Measurements from ENCODE around the gene SRPK2.
A peak's percentile ranks its signal among the peaks of the same experiment; 100 is the strongest.
"Not testable (repeated sequence)": the region's sequence is repeated elsewhere in the genome, so short reads cannot be mapped to it uniquely, and the experiment has no call there.

Gene SRPK2

DNA sequence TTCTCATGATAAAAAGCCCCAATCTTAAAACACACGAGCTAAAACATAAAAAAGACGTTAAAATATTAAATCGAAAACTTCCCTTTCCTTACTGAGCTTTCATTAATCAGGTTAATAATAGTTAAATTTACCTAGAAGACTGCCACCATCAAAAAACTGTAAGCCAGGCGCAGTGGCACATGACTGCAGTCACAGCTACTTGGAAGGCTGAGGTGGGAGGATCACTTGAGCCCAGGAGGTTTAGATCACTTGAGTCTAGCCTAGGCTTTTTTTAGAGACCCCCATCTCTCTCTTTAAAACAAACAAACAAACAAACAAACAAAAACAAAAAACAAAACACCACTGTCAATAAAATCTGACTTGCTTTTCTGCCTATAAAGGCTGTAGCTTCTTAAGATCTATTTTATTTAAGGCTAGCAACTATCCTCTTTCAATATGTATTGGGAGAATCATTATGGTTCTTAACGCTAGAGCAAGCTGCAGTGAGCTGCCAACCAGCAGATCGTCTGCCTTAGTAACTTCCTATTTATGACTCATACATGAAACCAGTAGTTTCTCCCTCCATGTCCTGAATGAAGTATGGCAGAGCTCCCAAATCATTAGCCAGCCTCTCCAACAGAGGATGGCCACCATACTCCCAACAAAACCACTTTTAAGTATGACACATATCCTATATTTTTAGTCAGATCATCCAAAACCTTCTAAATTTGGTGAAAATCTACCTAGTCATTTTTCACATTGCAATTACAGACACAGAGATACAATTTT, 163.7 kb downstream of the SRPK2 start:
- DNase-seq (ENCODE audit: low spot score), result peak; percentile 58

DNA sequence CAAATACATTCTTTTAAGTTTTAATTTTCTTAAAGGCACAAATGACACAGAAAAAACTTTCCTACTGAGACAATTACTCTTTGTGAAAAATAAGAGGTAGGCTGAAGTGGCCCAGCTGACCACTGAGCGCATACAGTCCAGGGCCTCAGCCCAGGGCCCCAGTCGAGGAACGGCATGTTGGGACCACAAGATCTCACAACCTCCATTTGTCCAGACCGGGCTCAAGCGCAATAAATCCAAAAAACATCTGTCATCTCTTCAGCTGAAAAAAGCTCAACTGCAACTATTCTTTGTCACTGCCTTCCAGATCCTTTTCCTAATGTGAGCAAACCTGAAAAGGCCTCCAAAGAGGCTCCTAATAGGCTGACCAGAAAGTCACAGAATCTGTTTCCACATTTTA, 165.8 kb downstream of the SRPK2 start:
- no peak for DNase-seq (ENCODE audit: low spot score)

DNA sequence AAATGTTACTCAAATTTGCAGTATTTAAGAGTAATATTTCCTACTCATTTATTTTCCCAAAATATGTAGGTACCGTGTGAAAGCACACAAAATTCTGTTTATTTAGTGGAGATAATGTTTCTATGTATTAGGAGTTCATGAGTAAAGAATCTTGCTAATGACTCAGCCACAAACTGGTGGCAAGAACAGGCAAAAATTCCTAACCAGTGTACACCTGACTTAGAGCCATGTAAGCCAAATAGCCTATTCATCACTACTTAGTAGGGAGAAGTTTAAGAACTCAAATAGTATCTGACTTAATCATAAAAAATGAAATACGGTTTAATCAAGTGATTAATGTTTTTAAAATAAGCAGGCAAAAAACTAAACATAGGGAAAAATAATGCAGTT, 169.0 kb downstream of the SRPK2 start:
- no peak for DNase-seq (ENCODE audit: low spot score)

DNA sequence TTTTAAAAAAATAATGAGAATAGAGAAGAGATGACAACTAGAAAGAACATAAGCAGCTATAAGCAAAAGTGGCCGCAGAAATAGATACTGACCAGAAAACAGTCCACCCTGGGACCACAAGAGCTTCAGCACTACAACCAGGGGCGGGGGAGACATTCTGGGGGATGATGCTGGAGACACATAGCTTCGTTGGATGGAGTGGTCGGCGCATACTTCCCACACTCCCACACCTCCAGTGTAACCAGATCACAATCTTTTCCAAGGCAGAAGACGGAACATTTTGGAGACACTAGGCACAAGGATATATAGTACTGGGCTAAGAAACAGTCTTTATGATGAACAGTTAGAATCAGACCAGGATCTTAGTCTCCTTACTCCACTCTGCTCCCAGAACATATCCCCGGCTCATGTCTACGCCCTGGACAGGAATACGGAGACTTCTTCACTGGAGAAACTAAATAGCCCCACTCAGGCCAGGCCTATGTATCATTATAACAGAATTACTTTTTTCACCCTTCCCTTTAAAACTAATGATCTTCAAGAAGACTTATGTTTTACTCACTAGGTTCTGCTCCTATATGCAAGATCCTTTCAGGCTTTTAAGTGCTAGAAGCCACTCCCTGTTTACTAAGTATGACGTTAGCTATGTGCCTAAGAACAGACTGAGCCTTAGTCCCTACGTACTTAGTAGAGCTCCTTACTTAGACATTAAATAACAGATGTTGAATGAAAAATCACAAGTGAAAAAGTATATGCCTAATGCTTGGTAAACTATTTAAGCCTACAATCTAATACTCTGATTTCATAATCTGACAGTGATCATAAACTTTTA, 169.6 kb downstream of the SRPK2 start:
- no peak for DNase-seq (ENCODE audit: low spot score)

DNA sequence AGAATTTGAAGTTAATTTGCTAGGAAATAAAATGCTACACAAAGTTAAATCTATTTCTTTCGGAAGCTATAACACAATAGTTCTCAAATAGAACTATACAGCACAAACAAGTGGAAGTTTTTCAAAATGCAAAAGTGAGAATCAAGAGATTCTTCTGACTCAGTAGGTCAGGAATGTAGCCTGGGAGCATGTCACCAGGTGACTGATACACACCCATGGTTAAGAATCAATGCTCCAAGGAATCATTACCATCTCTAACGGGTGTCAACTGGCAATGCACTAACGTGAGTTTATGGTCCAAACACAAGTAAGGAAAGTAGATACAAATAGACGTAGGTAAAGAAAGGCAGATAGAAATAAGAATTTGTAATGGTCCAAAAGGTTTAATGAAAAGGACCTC, 170.5 kb downstream of the SRPK2 start:
- DNase-seq (ENCODE audit: low spot score), result no peak

DNA sequence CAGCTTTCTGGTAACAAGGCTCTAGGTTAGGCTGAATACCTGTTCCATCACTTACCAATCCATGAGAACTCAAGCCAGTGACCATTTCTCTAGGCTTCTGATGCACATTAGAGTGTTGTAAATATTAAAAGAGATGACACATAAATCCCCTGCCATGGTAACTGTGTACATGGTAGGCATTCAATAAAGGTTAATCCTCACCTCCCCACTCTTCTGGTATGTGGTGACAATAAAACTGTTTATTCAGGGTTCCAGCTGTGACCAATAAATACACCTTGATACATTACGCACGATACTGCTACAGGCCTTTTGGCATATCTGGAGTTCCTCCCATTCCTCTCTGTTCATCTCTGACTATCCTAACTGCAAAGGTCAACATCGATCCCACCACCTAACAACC, 171.9 kb downstream of the SRPK2 start:
- no peak for DNase-seq (ENCODE audit: low spot score)

DNA sequence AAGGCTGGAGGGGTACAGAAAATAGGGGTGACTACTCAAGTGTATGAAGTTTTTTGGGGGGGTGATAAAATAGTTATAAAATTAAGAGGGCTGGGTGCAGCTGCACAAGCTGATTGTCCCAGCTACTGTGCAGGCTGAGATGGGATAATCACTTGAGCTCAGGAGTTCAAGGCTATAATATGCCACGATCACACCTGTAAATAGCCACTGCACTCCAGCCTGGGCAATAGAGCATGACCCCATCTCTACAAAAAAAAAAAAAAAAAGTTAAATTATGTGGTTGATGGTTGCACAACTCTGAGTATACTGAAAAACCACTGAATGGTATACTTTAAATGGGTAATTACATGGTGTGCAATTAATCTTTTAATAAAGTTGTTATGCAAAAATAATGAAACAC, 172.9 kb downstream of the SRPK2 start:
- DNase-seq (ENCODE audit: low spot score), result no peak

DNA sequence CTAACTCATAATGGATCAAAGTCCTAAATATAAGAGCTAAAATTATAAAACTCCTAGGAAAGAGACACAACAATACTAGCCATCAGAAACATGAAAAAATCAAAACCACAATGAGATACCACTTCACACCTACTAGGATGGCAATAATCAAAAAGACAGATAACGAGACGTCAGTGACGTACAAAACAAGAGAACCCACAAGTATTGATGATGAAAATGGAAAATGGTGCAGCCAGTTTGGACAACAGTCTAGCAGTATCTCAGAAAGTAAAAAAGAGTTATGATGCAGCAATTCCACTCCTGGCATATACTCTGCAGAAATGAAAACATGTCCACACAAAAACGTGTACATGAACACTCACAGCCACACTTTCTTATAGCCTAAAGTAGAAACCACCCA, 173.5 kb downstream of the SRPK2 start:
- no peak for DNase-seq (ENCODE audit: low spot score)

DNA sequence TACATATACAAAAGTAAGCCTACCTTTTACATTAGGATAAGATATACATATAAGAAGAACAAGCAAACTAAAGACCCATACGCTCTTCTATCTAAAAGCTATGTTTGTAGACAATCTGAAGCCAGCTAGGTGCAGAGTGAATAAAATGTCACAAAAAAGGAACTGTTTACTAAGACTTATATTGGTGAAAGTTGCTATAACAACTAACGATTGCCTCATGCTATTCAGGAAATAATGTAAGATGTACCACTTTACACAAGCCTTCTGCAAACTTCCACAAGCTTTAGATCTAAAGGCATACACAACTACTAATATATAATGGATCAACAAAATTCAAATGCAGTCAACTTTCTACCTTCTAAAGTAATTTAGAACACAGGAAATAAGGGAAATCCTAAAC, 175.1 kb downstream of the SRPK2 start:
- no peak for DNase-seq (ENCODE audit: low spot score)

DNA sequence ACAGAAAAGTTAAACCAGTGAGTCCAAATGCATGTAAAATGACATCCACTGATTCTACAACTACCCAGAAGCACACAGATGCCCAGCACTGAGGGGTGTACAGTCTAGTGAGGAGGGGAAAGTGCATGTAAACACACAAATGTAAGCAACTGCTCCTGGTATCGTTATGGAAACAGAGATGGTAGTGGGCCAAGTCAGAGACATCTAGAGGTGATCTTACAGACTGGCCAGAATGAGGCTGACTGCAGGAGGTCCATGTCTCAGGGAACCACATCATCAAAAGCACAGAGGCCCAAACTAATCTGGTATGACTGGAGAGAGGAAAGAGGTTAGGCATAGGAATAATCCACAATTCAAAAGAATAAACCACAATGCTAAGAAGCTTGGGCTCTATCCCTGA, 176.5 kb downstream of the SRPK2 start:
- DNase-seq (ENCODE audit: low spot score), result no peak

DNA sequence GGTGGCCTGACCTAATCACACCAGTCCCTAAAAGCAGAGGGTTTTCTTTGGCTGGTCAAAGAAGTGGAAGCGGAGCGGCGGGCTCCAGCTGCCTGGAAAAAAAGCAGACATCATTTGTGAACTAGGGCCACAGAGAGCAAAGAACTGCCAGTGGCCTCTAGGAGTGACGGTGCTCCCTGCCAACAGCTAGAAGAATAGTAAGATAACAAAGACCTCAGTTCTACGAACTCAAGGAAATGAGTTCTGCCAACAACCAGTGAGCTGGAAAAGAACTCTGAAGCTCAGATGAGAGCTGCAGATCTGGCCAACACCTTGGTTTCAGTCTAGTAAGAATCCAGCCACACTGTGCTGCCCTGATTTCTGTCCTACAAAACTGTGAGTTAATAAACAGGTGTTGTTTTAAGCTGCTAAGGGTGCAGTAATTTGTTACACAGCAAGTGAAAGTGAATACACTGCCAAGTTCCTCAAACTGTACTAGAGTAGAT, 178.0 kb downstream of the SRPK2 start:
- peak; percentile 67 for DNase-seq (ENCODE audit: low spot score)

DNA sequence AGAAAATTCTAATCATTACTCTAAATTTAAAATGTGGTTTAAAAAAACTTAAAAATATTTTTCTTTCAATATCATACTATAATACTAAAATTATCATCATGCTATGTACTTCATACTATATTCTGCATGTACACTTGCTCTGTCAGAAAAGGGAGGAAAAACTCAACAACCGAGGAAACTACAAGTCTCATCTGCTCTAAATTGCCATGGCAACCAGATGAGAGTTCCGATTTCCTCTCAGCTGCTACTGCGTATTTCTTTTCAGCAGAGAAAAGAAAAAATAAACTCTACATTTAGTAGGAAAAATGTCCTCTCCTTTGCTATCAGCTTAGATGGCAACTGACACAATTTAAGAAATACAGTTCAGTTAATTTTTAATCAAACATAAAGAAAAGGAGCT, 178.9 kb downstream of the SRPK2 start:
- no peak for DNase-seq (ENCODE audit: low spot score)

DNA sequence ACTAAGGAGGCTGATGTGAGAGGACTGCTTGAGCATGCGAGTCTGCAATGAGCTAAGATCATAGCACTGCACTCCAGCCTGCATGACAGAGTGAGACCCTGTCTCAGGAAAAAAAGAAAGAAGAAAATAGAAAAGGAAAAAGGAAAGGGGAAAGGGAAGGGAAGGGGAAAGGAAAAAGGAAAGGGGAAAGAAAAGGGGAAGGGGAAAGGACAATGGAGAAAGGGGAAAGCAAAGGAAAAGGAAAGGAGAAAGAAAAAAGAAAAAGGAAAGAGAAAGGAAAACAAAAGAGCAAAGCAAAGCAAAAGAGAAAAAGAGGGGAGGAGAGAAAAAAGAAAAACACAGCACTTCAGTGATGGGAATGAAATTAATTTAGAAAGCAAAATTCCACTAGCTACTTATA, 179.3 kb downstream of the SRPK2 start:
- no peak for DNase-seq (ENCODE audit: low spot score)

DNA sequence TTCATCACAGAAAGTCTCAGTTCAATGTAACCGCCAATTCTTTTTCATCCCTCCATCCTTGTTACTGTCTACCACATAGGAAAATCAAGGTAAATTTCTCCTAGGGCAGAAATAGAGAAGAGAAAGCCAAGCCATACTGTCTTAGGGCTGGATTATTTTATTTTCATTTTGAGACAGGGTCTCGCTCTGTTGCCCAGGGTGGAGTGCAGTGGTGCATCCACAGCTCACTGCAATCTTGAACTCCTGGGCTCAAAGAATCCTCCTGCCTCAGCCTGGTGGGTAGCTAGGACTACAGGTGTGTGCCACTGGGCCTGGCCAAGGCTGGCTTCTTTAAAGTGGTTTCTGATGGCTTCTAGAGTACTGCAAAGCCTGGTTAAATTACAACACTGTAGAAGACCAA, 181.7 kb downstream of the SRPK2 start:
- no peak for DNase-seq (ENCODE audit: low spot score)

DNA sequence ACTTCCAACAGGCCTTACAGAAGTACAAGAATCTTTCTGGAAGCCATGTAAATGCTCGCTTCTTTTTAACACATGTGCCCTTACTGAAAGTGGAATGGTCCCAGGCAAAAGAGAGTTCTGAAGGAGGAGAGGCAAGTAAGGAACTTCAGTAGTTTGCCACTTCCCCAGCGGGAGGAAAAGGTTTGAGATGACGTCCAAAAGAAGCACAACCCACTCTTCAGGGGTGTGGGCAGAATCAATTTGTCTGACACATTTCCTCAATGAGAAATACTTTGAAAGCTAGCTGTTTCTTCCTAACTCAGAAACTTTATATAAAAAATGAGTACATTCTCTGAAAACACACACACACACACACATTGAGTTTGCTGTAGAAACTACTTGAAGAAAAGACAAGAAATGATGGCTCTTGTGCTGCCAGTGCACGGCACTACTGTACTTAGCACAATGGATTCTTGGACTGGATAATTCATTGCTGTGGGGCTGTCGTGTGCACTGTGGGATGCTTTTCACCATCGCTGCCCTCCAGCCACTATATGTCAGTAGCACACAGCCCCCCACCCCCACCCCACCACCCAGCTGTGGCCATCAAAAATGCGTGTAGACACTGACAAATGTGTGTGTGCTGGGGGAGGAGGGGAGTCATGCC, 183.0 kb downstream of the SRPK2 start:
- DNase-seq (ENCODE audit: low spot score), result no peak

DNA sequence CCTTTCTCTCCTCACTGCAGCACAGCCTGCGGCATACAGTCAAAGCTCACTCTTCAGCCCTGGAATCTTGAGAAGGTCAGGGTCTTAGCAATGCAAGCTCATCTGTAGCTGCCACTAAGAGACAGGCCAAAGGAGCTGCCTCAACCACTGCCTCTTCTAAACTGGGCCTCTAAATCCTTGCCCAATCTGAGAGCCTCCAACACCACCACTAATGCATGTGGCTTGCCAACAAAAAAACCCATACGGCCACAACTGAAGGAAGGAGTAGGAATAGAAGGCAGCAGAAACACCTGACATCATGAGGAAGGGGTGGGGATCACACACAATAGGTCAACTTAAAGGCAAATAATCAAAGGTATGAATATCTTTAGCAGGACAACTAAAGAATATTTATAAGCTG, 183.8 kb downstream of the SRPK2 start:
- DNase-seq (ENCODE audit: low spot score), result no peak

DNA sequence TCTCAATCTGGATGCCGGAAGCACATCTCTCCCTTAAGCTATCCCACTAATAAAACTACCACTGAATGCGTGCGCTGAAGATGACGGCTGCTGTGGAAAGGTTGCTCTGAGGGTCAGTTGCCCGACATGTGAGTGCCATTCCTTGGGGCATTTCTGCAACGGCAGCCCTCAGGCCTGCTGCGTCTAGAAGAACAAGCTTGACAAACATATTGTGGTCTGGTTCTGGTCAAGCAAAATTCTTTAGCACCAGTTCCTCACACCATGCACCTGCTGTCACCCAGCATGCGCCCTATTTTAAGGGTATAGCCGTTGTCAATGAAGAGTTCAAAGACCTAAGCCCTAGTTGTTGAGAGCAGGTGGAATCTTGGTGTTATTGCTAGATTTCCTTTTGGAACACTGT, 184.2 kb downstream of the SRPK2 start:
- DNase-seq (ENCODE audit: low spot score), result no peak

DNA sequence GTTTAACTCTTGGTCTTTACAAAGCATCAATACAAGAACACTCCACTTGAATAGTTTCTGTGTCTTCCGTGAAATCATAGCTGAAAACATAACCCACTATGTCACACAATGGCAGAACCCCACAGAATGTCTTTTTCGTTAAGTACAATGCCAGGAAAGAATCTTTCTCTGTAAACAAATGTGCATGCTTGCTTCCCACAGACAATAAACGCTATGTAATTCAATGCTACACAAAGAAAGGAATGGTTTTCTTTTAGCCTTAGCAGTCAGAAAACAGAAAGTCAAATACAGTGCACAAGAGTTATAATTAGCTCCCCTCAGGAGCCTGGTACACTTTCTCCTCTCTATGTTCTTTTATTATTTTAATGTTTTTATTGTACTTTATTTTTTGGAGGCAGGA, 186.1 kb downstream of the SRPK2 start:
- DNase-seq (ENCODE audit: low spot score), result no peak

DNA sequence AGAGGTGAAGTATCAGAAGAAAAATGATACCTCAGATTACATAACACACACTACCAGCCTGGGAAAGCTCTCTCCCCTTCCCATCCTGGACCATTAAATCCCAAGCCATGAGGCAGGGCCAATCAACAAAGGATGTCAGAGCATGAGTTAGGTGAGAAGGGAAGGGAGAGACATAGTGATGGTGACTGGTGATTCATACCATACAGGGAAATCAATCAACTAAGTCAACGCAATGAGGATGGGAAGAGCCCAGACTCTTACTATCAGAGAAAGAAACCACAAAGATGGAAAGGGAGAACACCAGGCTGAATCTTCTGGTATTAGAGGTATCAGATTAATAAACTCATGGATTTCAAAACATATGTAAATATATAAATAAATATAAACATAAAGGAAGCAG, 189.3 kb downstream of the SRPK2 start:
- DNase-seq (ENCODE audit: low spot score), result no peak

DNA sequence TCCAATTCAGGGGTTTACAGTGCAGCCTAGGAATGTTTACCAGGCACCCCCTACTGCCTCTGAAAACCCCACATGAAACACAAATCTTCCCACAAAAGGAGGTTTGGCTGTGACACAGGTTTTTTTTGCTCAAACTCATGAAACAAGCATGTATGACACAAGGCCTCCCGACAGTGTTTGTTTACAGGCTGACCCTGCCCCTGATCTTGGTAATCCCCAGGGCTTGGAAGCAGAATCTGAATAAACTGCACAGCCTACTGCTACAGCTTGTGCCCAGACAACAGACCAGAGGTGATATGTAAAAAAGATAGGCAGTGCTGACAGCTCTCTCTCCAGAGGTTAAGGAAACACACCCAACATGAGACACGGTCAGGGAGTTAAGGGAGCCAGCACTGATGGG, 190.5 kb downstream of the SRPK2 start:
- DNase-seq (ENCODE audit: low spot score), result no peak

DNA sequence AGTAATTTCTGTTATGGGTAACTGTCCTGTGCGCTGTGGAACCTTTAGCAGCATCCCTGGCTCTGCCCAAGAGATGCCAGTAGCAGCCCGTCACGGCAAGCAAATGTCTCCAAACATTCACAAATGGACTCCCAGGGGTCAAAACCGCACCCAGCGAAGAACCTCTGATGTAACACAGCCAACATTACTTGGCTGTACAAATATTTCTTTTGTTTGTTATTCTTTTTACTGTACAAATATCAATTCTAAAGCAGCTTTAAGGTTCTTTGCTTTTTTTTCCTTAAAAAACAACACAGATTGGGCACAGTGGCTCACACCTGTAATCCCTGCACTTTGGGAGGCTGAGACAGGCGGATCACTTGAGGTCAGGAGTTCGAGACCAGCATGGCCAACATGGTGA, 192.2 kb downstream of the SRPK2 start:
- DNase-seq (ENCODE audit: low spot score), result no peak

DNA sequence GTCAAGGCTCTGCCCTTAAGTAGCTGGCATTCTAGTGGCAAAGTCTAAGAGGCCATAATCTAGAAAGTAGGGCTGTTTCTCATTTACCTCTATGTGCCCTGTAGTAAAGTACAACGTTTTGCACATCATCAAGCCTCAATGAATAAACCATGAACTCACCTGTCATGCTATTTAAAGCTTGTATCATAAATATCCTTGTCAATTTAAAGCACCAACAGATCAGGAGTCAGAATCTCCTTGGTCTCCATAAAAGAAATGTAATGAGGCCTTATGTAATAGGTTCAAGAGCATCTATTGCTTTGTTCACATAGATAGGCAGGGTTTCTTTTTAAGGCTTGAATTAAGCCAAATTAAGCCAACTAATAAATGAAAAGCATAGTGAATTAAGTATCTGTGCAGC, 192.8 kb downstream of the SRPK2 start:
- DNase-seq (ENCODE audit: low spot score), result no peak

DNA sequence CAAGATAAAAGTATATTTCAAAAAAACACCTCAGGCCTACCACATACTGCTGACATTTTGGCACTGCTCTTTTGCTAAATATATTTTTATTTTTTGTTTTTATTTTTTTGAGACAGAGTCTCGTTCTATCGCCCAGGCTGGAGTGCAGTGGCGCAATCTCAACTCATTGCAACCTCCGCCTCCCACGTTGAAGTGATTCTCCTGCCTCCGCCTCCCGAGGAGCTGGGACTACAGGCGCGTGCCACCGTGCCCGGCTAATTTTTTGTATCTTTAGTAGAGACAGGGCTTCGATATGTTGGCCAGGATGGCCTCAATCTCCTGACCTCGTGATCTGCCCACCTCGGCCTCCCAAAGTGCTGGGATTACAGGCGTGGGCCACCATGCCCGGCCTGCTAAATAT, 193.8 kb downstream of the SRPK2 start:
- DNase-seq (ENCODE audit: low spot score), result not testable (repeated sequence)

Data from NAMALWA (cell line).